Measurements from ENCODE around the gene WDR73. TPM values are rescaled to one million over a fixed set of nuclear protein-coding genes. Genes with fewer than 3 reads are reported as not detected.
"Not testable (repeated sequence)": the region's sequence is repeated elsewhere in the genome, so short reads cannot be mapped to it uniquely, and the experiment has no call there.

WDR73 gene
- total and polyA plus RNA-seq, 5 donors, result 10.7 to 18.8 (median 16.1) TPM

- H3K27me3 ChIP-seq (ENCODE audit: control insufficient read depth, insufficient read depth); H3K27ac ChIP-seq (ENCODE audit: low read length); H3K4me3 ChIP-seq (ENCODE audit: low read length); DNase-seq; intact Hi-C loops (cut with DNase I); ATAC-seq; H3K4me1 ChIP-seq (ENCODE audit: control insufficient read depth, insufficient read depth, low read length); H3K9me3 ChIP-seq (ENCODE audit: control insufficient read depth, low read length): not testable (repeated sequence)
- 93% methylated on average over 9 of the region's 9 CpGs for WGBS
Observed at GRCh38 chr15:84641871-84642270, 12.2 kb downstream of the WDR73 start.

GRCh38 chr15:84638103-84638502 lies 16.0 kb downstream of the WDR73 start:
- H3K4me3 ChIP-seq (ENCODE audit: low read length), result no peak overlapping the region
- H3K27me3 ChIP-seq (ENCODE audit: control insufficient read depth, insufficient read depth), result no peaks in the 10 kb centered on the region
- ATAC-seq (no peak), DNase-seq (no peak)
- WGBS, result 69% methylated on average over 3 of the region's 3 CpGs
- no peak overlapping the region for H3K27ac ChIP-seq (ENCODE audit: low read length)
- no peaks in the 10 kb centered on the region for H3K4me1 ChIP-seq (ENCODE audit: control insufficient read depth, insufficient read depth, low read length)
- H3K9me3 ChIP-seq (ENCODE audit: control insufficient read depth, low read length), result no peaks in the 10 kb centered on the region
- intact Hi-C loops (cut with DNase I), result no loop called here

- Histone ChIP-seq H3K27ac (ENCODE audit: low read length) (peak overlapping the region; percentile 87), H3K4me1 (ENCODE audit: control insufficient read depth, insufficient read depth, low read length) (peaks cover 8% of the 10 kb centered on the region), H3K9me3 (ENCODE audit: control insufficient read depth, low read length) (no peaks in the 10 kb centered on the region), H3K4me3 (ENCODE audit: low read length) (peak overlapping the region; percentile 70), H3K27me3 (ENCODE audit: control insufficient read depth, insufficient read depth) (no peaks in the 10 kb centered on the region)
- intact Hi-C loops (cut with DNase I), result no loop called here
- no peak for DNase-seq
- ATAC-seq, result no peak
- WGBS, result 21% methylated on average over 23 of the region's 23 CpGs
Observed at GRCh38 chr15:84634228-84634837, 19.8 kb downstream of the WDR73 start.

- peaks cover 8% of the 10 kb centered on the region for H3K4me1 ChIP-seq (ENCODE audit: control insufficient read depth, insufficient read depth, low read length)
- under 1% methylated on average over 105 of the region's 105 CpGs for WGBS
- H3K4me3 ChIP-seq (ENCODE audit: low read length), result peak overlapping the region; percentile 70
- ATAC-seq (peak; percentile 80 to 81), DNase-seq (peak; percentile 76 to 91 (median 90))
- peak overlapping the region; percentile 87 for H3K27ac ChIP-seq (ENCODE audit: low read length)
- H3K9me3 ChIP-seq (ENCODE audit: control insufficient read depth, low read length), result no peaks in the 10 kb centered on the region
- no peaks in the 10 kb centered on the region for H3K27me3 ChIP-seq (ENCODE audit: control insufficient read depth, insufficient read depth)
- intact Hi-C loops (cut with DNase I), result no loop called here
Observed at GRCh38 chr15:84633311-84634227, 20.5 kb downstream of the WDR73 start.

GRCh38 chr15:84631706-84632272 lies 22.3 kb downstream of the WDR73 start:
- DNase-seq (no peak), ATAC-seq (no peak)
- H3K27me3 ChIP-seq (ENCODE audit: control insufficient read depth, insufficient read depth), result no peaks in the 10 kb centered on the region
- WGBS, result 34% methylated on average over 7 of the region's 7 CpGs
- peaks cover 8% of the 10 kb centered on the region for H3K4me1 ChIP-seq (ENCODE audit: control insufficient read depth, insufficient read depth, low read length)
- H3K27ac ChIP-seq (ENCODE audit: low read length), result peak overlapping the region; percentile 77
- H3K9me3 ChIP-seq (ENCODE audit: control insufficient read depth, low read length), result no peaks in the 10 kb centered on the region
- peak overlapping the region; percentile 70 for H3K4me3 ChIP-seq (ENCODE audit: low read length)
- intact Hi-C loops (cut with DNase I), result no loop called here

- 94% methylated on average over 9 of the region's 9 CpGs for WGBS
- Histone ChIP-seq H3K27ac (ENCODE audit: low read length) (no peak overlapping the region), H3K4me3 (ENCODE audit: low read length) (no peak overlapping the region), H3K27me3 (ENCODE audit: control insufficient read depth, insufficient read depth) (no peaks in the 10 kb centered on the region), H3K9me3 (ENCODE audit: control insufficient read depth, low read length) (no peaks in the 10 kb centered on the region), H3K4me1 (ENCODE audit: control insufficient read depth, insufficient read depth, low read length) (peaks cover 8% of the 10 kb centered on the region)
- DNase-seq (no peak), ATAC-seq (no peak)
- intact Hi-C loops (cut with DNase I), result no loop called here
Observed at GRCh38 chr15:84629033-84629432, 25.1 kb downstream of the WDR73 start.

- DNase-seq (no peak), ATAC-seq (no peak)
- H3K4me3 ChIP-seq (ENCODE audit: low read length), result no peak overlapping the region
- H3K9me3 ChIP-seq (ENCODE audit: control insufficient read depth, low read length), result peaks cover 6% of the 10 kb centered on the region
- 78% methylated on average over 2 of the region's 2 CpGs for WGBS
- intact Hi-C loops (cut with DNase I), result no loop called here
- H3K4me1 ChIP-seq (ENCODE audit: control insufficient read depth, insufficient read depth, low read length), result no peaks in the 10 kb centered on the region
- H3K27ac ChIP-seq (ENCODE audit: low read length), result no peak overlapping the region
- no peaks in the 10 kb centered on the region for H3K27me3 ChIP-seq (ENCODE audit: control insufficient read depth, insufficient read depth)
Observed at GRCh38 chr15:84625123-84625522, 29.0 kb downstream of the WDR73 start.

- H3K4me3 ChIP-seq (ENCODE audit: low read length), result no peak overlapping the region
- H3K9me3 ChIP-seq (ENCODE audit: control insufficient read depth, low read length), result peaks cover 6% of the 10 kb centered on the region
- ATAC-seq (no peak), DNase-seq (no peak)
- no peaks in the 10 kb centered on the region for H3K27me3 ChIP-seq (ENCODE audit: control insufficient read depth, insufficient read depth)
- no peak overlapping the region for H3K27ac ChIP-seq (ENCODE audit: low read length)
- H3K4me1 ChIP-seq (ENCODE audit: control insufficient read depth, insufficient read depth, low read length), result no peaks in the 10 kb centered on the region
- 84% methylated on average over 7 of the region's 7 CpGs for WGBS
- intact Hi-C loops (cut with DNase I), result no loop called here
Observed at GRCh38 chr15:84624359-84624758, 29.7 kb downstream of the WDR73 start.

GRCh38 chr15:84621358-84621979 lies 32.6 kb downstream of the WDR73 start:
- Histone ChIP-seq H3K4me1 (ENCODE audit: control insufficient read depth, insufficient read depth, low read length) (no peaks in the 10 kb centered on the region), H3K9me3 (ENCODE audit: control insufficient read depth, low read length) (peaks cover 6% of the 10 kb centered on the region), H3K4me3 (ENCODE audit: low read length) (no peak overlapping the region), H3K27ac (ENCODE audit: low read length) (no peak overlapping the region), H3K27me3 (ENCODE audit: control insufficient read depth, insufficient read depth) (no peaks in the 10 kb centered on the region)
- WGBS, result 99% methylated on average over 17 of the region's 17 CpGs
- intact Hi-C loops (cut with DNase I), result no loop called here
- DNase-seq (no peak), ATAC-seq (peak in 1 of 2 donors; percentile 20)

- WGBS, result 98% methylated on average over 8 of the region's 8 CpGs
- intact Hi-C loops (cut with DNase I), result no loop called here
- Histone ChIP-seq H3K9me3 (ENCODE audit: control insufficient read depth, low read length) (peaks cover 6% of the 10 kb centered on the region), H3K4me1 (ENCODE audit: control insufficient read depth, insufficient read depth, low read length) (no peaks in the 10 kb centered on the region), H3K27ac (ENCODE audit: low read length) (no peak overlapping the region), H3K4me3 (ENCODE audit: low read length) (no peak overlapping the region), H3K27me3 (ENCODE audit: control insufficient read depth, insufficient read depth) (no peaks in the 10 kb centered on the region)
- DNase-seq (no peak), ATAC-seq (no peak)
Observed at GRCh38 chr15:84620626-84621025, 33.5 kb downstream of the WDR73 start.

- H3K27me3 ChIP-seq (ENCODE audit: control insufficient read depth, insufficient read depth), result no peaks in the 10 kb centered on the region
- H3K9me3 ChIP-seq (ENCODE audit: control insufficient read depth, low read length), result no peaks in the 10 kb centered on the region
- DNase-seq, result no peak
- intact Hi-C loops (cut with DNase I), result no loop called here
- WGBS, result 71% methylated on average over 3 of the region's 3 CpGs
- H3K4me1 ChIP-seq (ENCODE audit: control insufficient read depth, insufficient read depth, low read length), result no peaks in the 10 kb centered on the region
- peak; percentile 45 to 50 for ATAC-seq
- H3K27ac ChIP-seq (ENCODE audit: low read length), result no peak overlapping the region
- H3K4me3 ChIP-seq (ENCODE audit: low read length), result no peak overlapping the region
Observed at GRCh38 chr15:84616235-84616634, 37.8 kb downstream of the WDR73 start.

All from right cardiac atrium (tissue), 5 donors.